Measurements from ENCODE around the gene OSBPL2.

OSBPL2 gene

GRCh38 chr20:62307226-62308101 is 69.1 kb downstream of the OSBPL2 start:
- DNase-seq (ENCODE audit: low read depth), result no peak
- TF ChIP-seq, protein P1, sequence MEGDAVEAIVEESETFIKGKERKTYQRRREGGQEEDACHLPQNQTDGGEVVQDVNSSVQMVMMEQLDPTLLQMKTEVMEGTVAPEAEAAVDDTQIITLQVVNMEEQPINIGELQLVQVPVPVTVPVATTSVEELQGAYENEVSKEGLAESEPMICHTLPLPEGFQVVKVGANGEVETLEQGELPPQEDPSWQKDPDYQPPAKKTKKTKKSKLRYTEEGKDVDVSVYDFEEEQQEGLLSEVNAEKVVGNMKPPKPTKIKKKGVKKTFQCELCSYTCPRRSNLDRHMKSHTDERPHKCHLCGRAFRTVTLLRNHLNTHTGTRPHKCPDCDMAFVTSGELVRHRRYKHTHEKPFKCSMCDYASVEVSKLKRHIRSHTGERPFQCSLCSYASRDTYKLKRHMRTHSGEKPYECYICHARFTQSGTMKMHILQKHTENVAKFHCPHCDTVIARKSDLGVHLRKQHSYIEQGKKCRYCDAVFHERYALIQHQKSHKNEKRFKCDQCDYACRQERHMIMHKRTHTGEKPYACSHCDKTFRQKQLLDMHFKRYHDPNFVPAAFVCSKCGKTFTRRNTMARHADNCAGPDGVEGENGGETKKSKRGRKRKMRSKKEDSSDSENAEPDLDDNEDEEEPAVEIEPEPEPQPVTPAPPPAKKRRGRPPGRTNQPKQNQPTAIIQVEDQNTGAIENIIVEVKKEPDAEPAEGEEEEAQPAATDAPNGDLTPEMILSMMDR (IDR thresholded peaks at IDR 0.05; ENCODE audit: low read length, missing control alignments), result no peak
- no peak overlapping the region for H3K4me3 ChIP-seq (replicated peaks; ENCODE audit: low read depth, low read length)

DNA sequence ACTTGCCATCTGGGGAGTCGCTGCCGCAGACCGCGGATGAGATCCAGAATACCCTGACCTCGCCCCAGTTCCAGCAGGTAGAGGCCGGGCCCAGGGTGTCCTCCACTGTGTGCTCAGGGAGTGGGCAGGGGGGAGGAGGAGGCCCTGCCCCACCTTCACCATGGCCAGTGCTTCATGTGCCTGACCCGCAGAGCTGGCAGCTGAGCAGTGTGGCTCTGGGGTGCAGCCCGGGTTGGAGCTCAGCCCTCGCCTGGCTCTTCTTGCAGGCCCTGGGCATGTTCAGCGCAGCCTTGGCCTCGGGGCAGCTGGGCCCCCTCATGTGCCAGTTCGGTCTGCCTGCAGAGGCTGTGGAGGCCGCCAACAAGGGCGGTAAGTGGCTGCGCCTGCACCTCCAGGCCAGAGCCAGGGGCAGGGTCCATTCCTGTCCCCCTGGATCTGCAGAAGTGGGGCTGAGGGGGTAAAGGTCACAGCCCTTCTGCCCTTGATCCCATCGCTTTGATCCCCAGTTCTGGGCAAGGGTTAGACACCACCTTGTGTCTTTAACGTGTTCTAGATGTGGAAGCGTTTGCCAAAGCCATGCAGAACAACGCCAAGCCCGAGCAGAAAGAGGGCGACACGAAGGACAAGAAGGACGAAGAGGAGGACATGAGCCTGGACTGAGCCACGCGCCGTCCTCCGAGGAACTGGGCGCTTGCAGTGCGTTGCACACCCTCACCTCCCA is 69.9 kb downstream of the OSBPL2 start:
- TF ChIP-seq, protein P1 (IDR thresholded peaks at IDR 0.05; ENCODE audit: low read length, missing control alignments), result no peak
- H3K4me3 ChIP-seq (replicated peaks; ENCODE audit: low read depth, low read length), result no peak overlapping the region
- no peak for DNase-seq (ENCODE audit: low read depth)

GRCh38 chr20:62309198-62309944 is 71.0 kb downstream of the OSBPL2 start:
- no peak for DNase-seq (ENCODE audit: low read depth)
- no peak overlapping the region for H3K4me3 ChIP-seq (replicated peaks; ENCODE audit: low read depth, low read length)
- TF ChIP-seq, protein P1 (IDR thresholded peaks at IDR 0.05; ENCODE audit: low read length, missing control alignments), result no peak

GRCh38 chr20:62309947-62310756 is 71.8 kb downstream of the OSBPL2 start:
- TF ChIP-seq, protein P1 (IDR thresholded peaks at IDR 0.05; ENCODE audit: low read length, missing control alignments), result no peak
- no peak for DNase-seq (ENCODE audit: low read depth)
- no peak overlapping the region for H3K4me3 ChIP-seq (replicated peaks; ENCODE audit: low read depth, low read length)

DNA sequence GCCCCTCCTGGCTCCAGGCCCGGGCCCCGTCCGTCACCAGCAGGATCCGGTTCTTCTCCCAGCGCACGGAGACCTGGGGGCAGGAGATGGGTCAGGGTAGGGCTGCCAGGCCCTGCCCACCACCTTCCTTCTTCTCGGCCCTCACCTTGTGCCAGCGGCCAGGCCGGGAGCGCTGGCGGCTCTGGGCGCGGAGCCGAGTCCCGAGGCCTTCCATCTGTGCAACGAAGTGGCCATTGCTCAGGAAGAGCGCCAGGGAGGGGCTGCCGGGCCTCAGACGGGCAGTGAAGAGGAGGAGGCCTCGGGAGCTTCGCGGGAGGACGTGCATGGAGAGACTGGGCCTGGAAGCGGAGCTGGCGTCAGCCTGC is 72.4 kb downstream of the OSBPL2 start:
- no peak overlapping the region for H3K4me3 ChIP-seq (replicated peaks; ENCODE audit: low read depth, low read length)
- TF ChIP-seq, protein P1 (IDR thresholded peaks at IDR 0.05; ENCODE audit: low read length, missing control alignments), result no peak
- no peak for DNase-seq (ENCODE audit: low read depth)

GRCh38 chr20:62311150-62311549 is 72.8 kb downstream of the OSBPL2 start:
- TF ChIP-seq, protein P1 (IDR thresholded peaks at IDR 0.05; ENCODE audit: low read length, missing control alignments), result no peak
- no peak overlapping the region for H3K4me3 ChIP-seq (replicated peaks; ENCODE audit: low read depth, low read length)
- DNase-seq (ENCODE audit: low read depth), result no peak
